NCI-H146 (cell line): ENCODE results near the gene MRPL37.
"Not testable (repeated sequence)": the region's sequence is repeated elsewhere in the genome, so short reads cannot be mapped to it uniquely, and the experiment has no call there.

Experiments
- DNase-seq: peaks from one replicate; lab custom pipeline; 2025; lab: John Stamatoyannopoulos, UW

Gene MRPL37

DNA sequence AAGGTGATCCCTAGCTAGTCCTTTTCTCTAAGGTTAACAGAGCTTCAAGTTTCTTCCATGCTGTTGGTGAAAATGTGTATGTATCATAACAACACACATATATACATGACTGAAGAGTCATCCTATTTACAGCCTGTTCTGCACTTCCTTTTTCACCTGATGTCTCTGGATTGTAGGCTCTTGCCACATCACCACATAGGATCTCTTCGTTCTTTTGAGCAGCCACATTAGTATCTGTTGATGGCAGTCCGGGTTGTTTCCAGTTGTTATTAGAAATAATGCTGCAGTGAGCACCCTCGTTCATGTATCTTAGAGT is 19.7 kb downstream of the MRPL37 start:
- no peak for DNase-seq

DNA sequence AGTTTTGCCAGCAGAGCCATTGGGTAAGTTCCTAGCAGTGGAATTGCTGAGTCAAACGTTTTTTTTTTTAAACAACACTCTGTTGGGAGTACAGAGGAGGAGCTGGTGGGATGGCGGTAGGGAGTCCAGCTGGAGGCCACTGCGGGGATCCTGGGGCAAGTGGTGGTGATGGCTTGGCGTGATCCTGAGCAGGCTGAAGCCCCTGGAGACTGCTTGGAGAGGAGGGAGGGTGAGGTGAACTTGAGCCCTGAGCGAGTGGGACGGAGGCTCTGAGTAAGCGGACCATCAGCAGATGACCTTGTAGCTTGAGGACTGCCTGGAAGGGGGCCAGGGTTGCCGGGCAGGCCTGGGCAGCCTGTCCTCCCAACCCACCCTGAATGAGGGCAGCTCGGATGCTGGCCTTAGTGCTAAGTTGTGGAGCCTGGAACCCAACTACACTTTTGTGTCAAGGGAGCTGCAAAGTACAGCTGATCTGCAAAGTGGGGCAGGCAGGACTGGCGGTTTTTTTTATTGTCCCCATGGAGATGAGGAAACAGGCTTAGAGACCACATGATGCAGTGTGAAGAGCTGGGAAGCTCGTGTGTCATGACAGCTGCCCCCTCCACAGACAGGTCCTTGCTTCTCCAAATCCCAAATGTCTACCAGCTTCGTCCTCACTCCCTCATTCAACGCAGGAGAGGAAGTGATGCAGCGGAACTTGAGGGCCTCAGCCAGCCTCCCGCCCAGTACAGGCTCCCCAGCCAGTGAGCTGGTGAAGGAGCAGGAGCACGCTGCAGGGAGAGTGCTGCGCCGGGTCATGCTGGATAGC is 20.2 kb downstream of the MRPL37 start:
- DNase-seq: no peak

DNA sequence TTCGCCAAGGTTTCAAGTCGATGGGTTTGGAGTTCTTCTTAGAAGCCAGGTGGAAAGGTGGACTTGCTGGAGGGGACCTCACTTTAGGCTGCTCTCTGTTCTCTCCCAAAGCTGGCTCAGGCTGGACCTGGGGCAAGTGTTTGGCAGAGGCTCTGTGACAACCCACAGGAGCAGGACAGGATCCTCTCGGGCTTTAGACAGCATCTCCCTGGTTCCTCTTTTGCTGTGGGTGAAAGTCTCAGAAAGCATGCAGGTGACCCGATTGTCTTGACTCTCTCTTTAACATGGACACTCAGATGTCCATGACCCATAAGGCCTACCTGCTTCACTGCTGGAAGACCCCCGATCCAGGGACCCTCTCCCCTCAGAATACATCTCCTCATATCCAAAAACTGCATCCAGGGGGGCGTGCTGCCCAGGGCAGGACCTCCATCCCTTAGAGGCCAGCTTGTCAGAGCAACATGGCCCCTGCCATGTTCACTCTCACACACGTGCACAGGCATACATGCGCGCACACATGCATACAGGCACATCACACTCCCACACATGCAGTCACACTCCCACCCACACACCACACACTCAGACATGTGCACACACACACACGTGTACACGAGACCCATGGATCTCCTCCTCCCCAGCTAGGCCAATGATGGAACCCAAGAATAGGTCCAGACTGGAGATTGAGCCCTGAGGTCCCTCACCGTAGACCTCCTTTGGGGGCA is 21.3 kb downstream of the MRPL37 start:
- DNase-seq: no peak

DNA sequence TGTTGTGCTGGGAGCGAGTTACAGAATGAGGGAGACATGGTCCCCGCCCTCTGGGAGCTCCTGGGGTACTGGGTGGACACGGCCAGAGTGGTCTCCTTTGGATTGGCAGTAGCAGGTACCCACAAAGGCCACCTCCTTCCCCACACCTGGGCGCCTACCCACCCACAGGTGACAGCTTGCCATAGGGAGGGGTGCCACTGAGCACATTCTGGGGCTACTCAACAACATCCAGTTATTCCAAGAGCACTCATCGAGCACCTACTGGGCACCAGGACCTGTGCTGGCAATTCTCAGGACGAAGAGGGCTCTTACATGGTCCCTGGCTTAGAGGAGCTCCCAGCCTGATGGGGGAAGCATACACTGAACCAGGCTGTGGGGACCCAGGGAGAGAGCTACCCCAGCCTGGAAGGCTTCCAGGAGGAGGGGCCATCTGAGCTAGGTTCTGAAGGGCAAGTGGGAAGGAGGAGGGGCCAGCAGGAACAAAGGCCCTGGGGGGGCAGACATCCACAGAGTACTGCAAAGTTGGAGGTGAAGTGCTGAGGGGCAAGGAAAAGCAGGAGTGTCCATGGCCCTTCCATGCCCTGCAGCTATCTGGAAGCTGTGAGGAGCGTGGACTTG is 22.0 kb downstream of the MRPL37 start:
- DNase-seq: no peak

DNA sequence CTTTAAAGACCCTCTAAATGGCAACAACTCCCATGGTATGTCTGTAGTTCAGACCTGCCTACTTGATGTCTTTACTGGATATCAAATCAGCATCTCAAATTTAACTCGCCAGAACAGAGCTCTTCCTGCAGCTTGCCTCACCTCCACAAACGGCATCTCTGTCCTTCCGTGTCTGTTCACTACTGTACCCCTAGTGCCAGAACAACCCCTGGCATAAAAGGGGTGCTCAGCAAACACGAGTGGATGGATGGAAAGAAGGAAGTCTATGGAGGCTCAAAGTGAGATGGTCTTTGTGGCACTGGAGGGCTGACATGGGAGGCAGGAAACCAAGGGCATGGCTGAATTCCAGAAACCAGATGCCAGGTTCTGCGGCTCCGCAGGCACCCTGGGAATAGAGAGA is 22.7 kb downstream of the MRPL37 start:
- no peak for DNase-seq

DNA sequence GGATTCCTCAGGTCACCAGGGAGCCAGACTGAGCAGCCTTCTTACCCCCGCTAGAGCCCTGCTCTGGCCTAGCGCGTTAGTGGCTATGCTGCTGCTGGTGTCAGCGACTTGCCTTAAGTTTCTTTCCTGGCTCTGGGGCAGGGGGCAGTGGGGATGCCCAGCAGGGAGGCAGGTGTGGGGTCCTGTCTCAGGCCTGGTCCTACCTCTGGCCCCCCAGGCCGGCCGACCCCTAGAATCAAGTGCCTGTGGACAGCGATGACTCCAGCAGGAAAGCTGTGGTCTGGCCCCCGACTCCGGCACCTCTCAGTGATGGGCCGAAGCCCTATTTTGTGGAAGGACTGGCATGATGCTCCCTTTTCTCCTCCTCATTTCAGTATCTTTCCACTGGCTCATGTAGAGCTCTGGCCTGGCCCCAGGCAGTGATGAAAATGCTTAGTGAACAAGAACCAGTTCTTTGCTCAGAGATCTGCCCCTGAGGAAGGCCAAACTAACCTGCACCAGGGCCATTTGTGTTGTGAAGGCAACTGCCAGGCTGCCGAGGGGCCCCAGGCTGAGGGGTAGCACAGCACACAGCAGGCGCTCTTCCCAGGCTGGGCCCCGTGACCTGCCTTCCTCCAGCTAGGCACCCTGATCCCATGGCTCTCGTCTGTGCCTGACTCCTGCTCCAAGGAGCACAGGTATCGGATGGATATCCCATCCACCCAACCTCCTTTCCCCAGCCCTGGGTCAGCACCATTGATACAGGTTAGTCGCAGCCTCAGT is 23.7 kb downstream of the MRPL37 start:
- DNase-seq: no peak

DNA sequence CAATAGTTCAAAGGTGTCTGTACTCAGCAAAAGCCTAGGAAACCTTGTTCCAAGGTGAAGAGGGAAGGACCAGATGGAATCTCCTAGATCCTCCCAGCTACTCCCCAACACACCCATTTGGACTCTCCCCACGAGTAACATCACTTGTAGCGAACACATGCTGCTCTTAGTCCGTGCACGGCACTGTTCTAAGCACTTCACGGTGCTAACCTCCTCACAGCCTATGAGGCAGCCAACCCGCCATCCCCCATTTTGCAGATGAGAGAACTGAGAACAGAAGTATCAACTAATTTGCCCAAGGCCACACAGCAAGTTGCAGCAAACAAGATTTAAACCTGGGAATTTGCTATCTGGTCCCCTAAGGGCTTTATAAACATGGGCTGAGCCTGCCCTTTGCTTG is 24.3 kb downstream of the MRPL37 start:
- no peak for DNase-seq

DNA sequence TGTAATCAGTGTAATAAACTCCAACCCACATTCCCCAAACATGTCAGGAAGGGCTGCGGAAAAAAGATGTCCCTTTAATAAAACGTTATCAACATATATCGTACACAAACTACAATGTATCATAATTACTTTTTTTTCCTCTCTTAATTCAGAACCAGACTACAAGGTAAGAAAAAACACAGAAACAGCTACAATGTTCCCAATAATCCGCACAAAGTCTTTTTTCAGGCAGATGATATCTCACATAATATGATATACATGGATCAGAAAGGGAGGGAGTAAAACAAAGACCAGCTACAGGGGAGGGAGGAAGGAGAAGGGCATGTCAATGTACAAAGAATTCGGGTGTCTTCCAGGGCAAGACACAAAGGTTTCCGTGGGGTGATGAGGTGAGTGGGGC is 25.4 kb downstream of the MRPL37 start:
- no peak for DNase-seq

DNA sequence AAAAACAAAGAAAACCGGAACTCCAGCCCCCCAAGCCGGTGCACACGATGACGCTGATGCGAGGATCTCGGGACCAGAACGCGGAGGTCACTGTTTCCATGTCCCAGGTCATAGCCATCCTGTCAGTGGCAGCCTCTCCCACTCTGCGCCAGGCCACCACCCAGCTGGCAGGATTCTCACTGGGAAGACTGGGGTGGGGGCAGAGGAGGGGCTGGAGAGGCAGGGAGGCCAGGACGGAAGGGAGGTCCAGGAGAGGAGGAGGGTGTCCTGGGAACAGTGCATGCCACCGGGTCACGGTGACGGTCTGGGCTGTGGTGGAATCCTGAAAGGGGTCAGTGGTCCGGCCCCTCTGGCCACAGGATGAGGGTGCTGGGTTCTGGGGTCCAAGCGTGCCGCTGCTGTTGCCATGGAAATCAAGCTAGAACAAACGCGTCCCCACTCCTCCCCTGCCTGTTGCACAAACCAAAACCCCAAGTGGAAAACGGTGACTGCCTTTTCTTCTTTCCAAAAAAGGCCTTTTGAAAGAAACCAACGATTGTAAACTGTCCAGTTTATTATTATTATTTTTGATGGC is 26.1 kb downstream of the MRPL37 start:
- no peak for DNase-seq

DNA sequence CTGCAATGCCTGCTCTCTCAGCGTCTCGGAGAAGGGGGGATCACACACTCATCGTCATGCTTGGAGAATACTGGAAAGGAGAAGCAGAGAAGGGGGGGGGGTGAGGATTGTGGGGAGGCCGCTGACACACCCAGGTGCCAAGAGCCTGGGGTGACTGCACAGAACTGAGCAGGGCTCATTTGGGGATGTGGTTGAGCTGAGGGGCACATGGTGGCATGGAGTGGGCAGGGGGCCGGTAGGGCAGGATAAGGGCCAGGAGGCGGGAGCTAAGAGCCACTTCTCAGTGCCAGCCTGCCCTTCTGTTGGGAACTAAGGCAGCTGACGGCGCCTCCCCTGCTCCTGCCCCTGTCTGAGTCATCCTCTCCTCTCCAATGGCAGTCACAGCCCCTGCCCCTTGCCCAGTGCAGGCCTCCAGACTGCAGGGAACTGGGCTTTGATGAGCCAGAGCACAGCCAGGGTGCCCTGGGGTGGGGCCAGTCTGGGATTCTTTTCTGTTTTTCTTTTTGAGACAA is 27.2 kb downstream of the MRPL37 start:
- no peak for DNase-seq

DNA sequence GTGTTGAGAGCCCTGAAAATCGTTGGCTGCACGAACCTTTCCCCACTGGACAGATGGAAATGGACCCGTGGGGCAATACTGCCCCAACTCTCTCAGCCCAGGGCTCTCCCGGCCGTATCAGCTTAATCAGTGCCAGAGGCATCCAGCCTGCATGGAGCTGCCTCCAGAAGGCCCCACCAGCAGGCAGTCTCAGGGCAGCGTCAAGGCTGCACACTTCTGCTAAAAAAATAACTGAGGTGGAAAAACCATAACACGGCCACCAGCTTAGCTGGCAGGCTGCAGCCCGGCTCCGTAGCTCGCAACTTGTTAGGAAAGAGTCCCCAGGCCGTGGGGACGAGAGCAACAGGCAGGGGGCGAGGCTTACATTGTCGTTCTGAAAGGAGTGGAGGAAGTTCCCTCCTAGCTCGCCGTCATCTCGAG is 27.9 kb downstream of the MRPL37 start:
- no peak for DNase-seq

DNA sequence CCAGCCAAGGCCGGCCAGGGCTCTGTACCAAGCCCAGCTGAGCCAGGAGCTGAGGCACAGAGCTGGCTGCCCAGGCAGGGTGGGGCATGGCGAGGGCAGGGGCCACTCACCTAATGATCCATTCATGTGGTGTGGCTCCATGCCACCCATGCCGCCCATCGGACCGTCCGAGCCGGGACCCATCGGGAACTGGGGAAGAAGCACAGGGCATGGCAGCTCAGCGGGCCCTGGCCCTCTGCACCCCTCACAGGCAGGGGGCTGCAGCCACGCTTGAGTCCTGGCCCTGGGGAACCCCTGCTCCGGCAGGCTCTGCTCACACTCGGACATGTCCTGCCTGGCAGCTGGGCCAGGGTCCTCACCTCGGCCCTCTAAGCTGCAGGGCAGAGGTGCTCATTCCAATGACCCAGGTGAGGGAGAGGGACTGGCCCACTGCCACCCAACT is 28.7 kb downstream of the MRPL37 start:
- DNase-seq: no peak

DNA sequence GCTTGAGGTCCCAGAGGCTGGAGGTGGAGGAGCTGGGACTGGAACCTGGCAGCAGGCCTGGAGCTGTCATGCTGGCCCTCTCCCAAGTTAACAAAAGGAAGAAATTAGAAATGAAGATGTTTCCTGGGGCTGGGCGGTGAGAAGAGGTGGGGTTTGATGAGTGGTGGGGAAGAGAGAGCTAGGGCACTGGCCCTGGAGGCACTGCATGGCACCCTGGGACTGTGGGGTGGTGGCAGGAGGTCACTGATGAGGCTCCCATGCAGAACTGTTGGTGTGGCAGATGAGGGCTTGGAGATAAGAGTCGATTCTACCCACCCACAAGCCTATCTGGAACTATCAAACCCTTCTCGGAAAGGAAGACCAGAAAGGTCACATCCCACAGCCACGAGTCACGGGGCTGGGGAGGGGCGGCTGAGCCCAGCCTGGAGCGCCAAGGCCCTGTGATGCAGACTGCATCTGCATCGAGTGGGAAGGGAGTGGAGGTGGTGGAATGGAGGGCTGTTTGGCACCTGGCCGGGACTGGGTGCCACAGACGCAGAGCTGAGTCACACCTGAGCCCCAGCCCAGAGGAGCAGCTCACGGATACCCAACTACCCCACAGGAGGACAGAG is 29.4 kb downstream of the MRPL37 start:
- DNase-seq: no peak

DNA sequence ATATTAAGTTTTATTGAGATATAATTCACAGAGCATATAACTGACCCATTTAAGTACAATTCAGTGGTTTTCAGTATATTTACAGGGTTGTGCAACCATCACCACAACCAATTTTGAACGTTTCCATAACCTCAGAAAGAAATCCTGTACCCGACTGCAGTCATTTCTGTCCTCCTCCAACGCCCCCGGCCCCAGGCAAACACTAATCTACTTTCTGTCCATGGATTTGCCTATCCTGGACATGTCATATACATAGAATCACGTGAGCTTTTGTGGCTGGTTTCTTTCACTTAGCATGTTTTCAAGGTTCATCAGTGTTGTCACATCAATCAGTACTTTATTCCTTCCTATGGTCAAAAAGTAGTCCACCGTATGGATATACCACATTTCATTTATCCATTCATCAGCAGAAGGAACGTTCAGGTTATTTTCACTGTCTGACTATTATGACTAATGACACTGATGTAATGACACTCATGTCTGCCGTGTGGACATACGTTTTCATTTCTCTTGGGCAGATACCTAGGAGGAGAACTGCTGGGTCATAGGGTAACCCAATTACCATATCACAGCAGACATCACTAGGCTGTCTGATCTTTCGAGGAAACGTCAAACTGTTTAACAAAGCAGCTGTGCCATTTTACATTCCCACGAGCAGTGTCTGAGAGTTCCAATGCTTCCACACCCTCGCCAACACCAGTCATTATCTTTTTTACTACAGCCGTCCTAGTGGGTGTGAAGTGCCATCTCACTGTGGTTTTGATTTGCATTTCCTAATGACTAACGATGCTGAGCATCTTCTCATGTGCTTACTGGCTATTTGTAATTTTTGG is 30.8 kb downstream of the MRPL37 start:
- DNase-seq: no peak

DNA sequence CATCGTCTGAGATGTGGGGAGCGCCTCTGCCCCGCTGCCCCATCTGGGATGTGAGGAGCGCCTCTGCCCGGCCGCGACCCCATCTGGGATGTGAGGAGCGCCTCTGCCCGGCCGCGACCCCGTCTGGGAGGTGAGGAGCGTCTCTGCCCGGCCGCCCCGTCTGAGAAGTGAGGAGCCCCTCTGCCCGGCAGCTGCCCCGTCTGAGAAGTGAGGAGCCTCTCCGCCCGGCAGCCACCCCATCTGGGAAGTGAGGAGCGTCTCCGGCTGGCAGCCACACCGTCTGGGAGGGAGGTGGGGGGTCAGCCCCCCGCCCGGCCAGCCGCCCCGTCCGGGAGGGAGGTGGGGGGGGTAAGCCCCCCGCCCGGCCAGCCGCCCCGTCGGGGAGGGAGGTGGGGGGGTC is 33.2 kb downstream of the MRPL37 start:
- not testable (repeated sequence) for DNase-seq

DNA sequence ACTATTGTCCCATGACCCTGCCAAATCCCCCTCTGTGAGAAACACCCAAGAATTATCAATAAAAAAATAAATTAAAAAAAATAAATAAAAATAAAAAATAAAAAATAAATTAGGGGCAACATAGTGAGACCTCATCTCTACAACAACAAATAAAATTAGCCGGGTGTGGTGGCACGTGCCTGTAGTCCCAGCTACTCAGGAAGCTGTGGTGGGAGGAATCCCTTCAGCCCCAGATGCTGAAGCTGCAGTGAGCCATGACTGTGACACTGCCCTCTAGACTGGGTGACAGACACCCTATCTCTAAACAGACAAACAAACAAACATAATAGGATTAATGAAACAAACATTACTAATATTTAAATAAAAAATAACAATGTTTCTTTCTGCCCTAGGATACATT is 34.3 kb downstream of the MRPL37 start:
- no peak for DNase-seq

DNA sequence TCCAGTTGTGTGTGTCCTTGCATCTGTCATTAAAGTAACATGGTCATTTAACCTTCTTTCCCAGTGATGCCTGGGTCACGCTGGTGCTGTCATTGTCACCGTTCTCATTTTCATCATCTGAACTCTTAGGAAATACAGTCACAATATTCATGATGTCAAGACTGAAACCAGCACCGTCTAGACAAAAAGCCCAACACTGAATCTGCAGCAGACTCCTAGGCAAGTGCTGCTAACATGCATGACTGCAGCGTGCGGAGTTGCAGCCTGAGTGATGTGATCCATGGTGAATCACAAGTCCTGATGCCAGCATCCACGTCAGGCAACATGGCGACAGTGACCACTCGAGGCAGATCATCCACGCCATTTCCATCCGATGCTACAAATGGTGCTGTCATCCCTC is 37.6 kb downstream of the MRPL37 start:
- no peak for DNase-seq

DNA sequence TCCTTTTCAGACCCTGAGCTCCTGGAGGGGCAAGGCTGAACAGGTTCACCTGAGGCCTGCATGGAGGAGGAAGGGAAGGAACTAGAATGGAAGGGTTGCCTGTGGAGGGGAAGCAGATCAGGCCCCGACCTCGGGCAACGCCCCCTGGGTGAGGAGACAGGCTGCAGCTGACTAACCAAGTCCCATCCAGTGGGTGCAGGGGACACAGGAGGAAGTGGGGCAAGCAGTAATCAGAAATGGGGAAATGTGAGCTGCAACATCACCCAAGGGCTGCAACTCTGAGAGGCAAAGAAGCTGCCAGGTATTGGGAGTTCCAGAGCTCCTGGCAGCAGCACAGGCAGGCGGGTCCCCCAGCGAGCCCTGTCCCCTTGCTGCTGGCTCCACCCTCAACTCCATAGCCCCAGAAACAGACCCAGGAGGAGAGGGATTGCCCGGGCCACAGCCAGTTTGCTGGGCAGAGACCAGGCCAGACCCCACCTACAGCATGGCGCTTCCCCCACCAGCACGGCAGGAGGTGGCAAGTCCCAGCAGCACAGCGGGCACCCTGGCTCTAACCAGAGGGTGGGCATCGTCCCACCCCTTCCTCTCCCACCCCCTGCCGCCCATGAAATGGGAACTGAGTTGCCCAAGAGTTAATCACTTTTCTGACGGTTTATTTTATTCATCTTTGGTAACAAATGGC is 38.5 kb downstream of the MRPL37 start:
- no peak for DNase-seq

DNA sequence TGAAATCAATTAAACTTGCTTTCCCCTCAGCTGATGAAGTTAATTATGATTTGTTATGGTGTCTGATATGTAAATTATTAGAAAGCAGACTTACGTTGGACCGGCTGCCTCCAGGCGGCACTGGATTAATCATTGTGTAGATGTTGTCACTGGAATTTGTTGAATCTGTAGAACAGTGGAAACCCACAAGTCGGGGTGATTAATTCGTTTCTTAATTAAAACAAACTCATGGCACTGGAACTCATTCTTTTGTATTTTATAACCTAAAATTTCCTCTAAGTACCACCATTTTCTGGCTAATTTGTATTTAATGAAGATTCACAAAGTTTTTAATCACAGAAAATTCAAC is 39.0 kb downstream of the MRPL37 start:
- no peak for DNase-seq

DNA sequence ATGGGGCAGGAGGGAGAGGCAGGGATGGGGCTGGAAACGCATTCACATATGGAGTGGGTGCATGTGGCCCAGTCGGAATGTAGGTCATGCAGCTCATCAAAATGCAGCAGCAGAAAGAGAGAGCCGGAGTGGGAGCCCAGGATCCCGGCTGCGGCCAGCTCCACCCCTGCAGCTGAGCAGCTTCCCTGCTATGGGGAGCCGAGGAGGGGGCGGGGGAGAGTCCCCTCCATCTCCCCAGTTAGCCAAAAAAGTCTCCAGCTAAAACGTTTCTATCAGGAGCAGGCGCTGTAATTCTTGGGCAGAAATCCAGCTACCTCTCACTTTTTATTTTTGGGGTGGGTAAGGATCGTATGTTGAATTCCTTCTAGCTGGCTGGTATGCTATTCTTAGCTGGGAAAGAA is 39.7 kb downstream of the MRPL37 start:
- no peak for DNase-seq
